Calu3 (cell line): ENCODE data around the gene CNPY2. TPM values are rescaled to one million over a fixed set of nuclear protein-coding genes. Genes with fewer than 3 reads are reported as not detected.

Source experiments
- BruUV-seq: library from RNA; stranded (reverse); fragments of 400-500 nt; replicated peaks from 2 replicates; lab custom pipeline; 2021; lab: Mats Ljungman, UMichigan
- CTCF ChIA-PET: fragments of 300-600 bp; sonication (Branson Sonifier 250); formaldehyde crosslinking; loops from one replicate; lab custom pipeline; 2022; ENCODE audit warnings: antibody characterized with exemption; lab: Charles Lee
- DNase-seq: peaks from one replicate; pipeline ENCODE4 v3.0.0; 2022
- H3K27ac Mint-ChIP-seq: one replicate; pipeline ENCODE4 v1.8.0; 2022; ENCODE audit warnings: mixed read lengths; ENCODE audit not compliant: unreplicated experiment
- H3K27me3 Mint-ChIP-seq: one replicate; pipeline ENCODE4 v1.8.0; 2022; ENCODE audit warnings: mixed read lengths; ENCODE audit not compliant: unreplicated experiment
- H3K36me3 Mint-ChIP-seq: one replicate; pipeline ENCODE4 v1.8.0; 2022; ENCODE audit warnings: mild to moderate bottlenecking, moderate library complexity, mixed read lengths; ENCODE audit not compliant: insufficient read depth, unreplicated experiment
- H3K4me1 Mint-ChIP-seq: one replicate; pipeline ENCODE4 v1.8.0; 2022; ENCODE audit warnings: mild to moderate bottlenecking, low read depth, mixed read lengths; ENCODE audit not compliant: unreplicated experiment
- H3K4me3 Mint-ChIP-seq: one replicate; pipeline ENCODE4 v1.8.0; 2022; ENCODE audit warnings: mild to moderate bottlenecking, low read depth, moderate library complexity, mixed read lengths; ENCODE audit not compliant: unreplicated experiment
- H3K9me3 Mint-ChIP-seq: one replicate; pipeline ENCODE4 v1.8.0; 2022; ENCODE audit warnings: low read depth, mixed read lengths; ENCODE audit not compliant: unreplicated experiment
- intact Hi-C: fragments of 100-400 bp; cut with micrococcal nuclease; formaldehyde crosslinking; loops from one replicate; pipeline ENCODE4 v1.10.0; 2022; ENCODE audit not compliant: unreplicated experiment
- total RNA-seq: library from RNA; stranded (reverse); gene quantifications from 2 replicates; pipeline ENCODE4 v1.2.3, GENCODE V29; 2022
- TF ChIP-seq, protein P1 (sequence below): fragments of 200-600 bp; IDR thresholded peaks from one replicate; pipeline ENCODE4 v1.8.0; 2022; ENCODE audit warnings: antibody characterized with exemption; ENCODE audit not compliant: unreplicated experiment

Gene CNPY2
- total RNA-seq, 1 experiment from 2014 or later = 228 TPM

DNA sequence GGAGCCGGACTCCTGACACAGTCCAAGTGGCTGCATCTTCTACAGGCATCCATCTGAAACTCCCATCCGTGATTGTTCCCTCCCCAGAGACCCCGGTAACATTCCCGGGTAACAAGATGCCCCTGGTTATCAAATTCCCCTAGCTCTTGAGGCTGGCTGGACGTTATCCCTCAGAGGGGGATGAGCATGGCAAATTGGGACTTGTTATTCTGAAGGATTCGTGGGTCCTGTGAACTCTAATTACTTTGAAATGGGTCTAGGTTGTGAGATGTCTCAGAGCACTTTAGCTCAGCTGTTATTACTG, 18.7 kb upstream of the CNPY2 start:
- no peak for DNase-seq
- TF ChIP-seq, protein P1, sequence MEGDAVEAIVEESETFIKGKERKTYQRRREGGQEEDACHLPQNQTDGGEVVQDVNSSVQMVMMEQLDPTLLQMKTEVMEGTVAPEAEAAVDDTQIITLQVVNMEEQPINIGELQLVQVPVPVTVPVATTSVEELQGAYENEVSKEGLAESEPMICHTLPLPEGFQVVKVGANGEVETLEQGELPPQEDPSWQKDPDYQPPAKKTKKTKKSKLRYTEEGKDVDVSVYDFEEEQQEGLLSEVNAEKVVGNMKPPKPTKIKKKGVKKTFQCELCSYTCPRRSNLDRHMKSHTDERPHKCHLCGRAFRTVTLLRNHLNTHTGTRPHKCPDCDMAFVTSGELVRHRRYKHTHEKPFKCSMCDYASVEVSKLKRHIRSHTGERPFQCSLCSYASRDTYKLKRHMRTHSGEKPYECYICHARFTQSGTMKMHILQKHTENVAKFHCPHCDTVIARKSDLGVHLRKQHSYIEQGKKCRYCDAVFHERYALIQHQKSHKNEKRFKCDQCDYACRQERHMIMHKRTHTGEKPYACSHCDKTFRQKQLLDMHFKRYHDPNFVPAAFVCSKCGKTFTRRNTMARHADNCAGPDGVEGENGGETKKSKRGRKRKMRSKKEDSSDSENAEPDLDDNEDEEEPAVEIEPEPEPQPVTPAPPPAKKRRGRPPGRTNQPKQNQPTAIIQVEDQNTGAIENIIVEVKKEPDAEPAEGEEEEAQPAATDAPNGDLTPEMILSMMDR = no peak
- Mint-ChIP-seq H3K36me3 (peaks cover 26% of the 10 kb centered on the region), H3K27ac (peak overlapping the region; percentile 99), H3K9me3 (no peaks in the 10 kb centered on the region), H3K27me3 (no peaks in the 10 kb centered on the region), H3K4me3 (peak overlapping the region; percentile 79), H3K4me1 (peaks cover 32% of the 10 kb centered on the region)
- TSS peak; percentile 99 for BruUV-seq
- CTCF ChIA-PET = interaction anchor here (1.5 kb wide), 1 partner anchor 115 kb away, joined by 5 read pairs; the partner anchor contains the start of gene TIMELESS
- intact Hi-C loops = loop anchor here (1.0 kb wide), 1 partner anchor 34 kb away; the partner anchor contains the start of gene CS

DNA sequence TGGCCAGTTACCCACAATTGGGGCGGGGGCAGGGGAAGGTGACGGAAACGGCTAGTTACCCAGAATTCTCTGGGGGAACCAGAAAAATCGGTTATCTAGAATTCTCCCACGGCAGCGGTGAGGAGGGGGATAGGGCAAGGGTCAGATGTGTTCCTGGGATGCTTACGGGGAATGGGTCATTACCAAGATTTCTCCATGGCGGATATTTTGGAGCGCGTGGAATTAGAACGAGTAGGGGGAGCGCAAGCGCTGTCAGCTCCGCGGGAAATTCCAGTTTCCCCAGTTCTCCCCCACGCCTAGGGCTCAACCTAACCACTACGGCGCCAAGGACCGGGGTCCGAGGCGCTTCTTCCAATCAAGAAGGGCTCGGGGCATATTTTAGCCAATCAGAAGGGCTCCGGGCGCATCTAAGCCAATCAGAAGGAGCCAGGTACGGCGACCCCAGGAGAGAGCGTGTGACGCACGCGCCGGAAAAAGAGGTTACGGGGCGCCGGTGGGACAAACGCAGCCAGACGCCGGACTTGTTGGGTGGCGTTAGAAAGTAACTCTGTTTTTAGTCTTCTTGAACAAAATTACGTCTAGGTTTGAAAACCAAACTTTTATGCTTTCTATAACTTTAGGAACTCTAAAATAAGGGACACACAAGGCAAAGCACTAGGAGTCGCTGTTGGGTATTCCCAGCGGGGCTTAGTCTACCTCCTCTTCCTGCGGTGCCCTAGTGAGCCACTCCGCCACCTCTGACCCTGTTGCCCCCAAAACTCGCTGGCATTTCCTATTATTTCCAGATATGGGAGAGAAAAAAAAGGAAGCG, 18.1 kb upstream of the CNPY2 start, which contains the start of gene PAN2:
Gene PAN2, minus strand, starts transcription at position 322 of the 811 bp plus-strand sequence. CDS start 906 bp downstream, outside the sequence.
- Mint-ChIP-seq H3K9me3 (no peaks in the 10 kb centered on the region), H3K27me3 (no peaks in the 10 kb centered on the region), H3K27ac (peak within 1 kb of the TSS; percentile 99), H3K4me3 (peak within 1 kb of the TSS; percentile 79), H3K4me1 (peaks cover 27% of the 10 kb centered on the region), H3K36me3 (peaks cover 26% of the 10 kb centered on the region)
- CTCF ChIA-PET = interaction anchor here (1.1 to 3.1 kb wide), 4 partner anchors 18 to 130 kb away, joined by 3 to 15 read pairs (median 4); partner anchors contain the start of genes CNPY2, STAT2 and TIMELESS
- TF ChIP-seq, protein P1 = peak; percentile 58
- peak; percentile 96 for DNase-seq
- no TSS peak for BruUV-seq
- intact Hi-C loops = loop anchor here (1.0 kb wide), 2 partner anchors 18 to 34 kb away; partner anchors contain the start of gene CS

DNA sequence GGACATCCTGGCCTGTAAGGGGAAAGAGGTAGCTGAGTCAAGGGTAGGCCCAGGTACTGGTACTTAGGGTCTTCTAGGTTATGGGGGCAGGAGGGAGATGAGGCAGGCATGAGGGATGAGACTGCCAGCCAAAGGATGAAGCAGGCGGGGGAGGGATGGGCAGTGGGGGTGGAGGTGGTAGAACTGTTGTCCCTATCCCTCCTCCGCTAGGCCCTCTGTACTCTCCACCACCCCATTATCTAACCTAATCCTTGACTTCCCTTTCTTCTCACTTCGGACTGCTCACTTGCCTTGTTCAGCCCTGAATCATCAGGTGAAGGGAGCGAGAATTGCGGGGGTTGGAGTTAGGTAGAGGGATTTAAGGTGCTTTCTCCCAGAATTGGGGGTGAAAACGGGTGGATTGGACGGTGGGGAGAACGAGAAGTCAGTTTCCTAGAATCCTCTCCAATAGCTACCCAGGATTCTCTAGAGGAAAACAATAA, 17.4 kb upstream of the CNPY2 start:
- Mint-ChIP-seq H3K36me3 (peaks cover 22% of the 10 kb centered on the region), H3K27me3 (no peaks in the 10 kb centered on the region), H3K9me3 (no peaks in the 10 kb centered on the region), H3K27ac (peak overlapping the region; percentile 99), H3K4me3 (peak overlapping the region; percentile 79), H3K4me1 (peaks cover 21% of the 10 kb centered on the region)
- TSS peak; percentile 63 for BruUV-seq
- no peak for DNase-seq
- CTCF ChIA-PET = interaction anchor here (1.1 to 3.1 kb wide), 4 partner anchors 17 to 131 kb away, joined by 3 to 15 read pairs (median 4); partner anchors contain the start of genes CNPY2, STAT2 and TIMELESS
- TF ChIP-seq, protein P1 = no peak
- intact Hi-C loops = loop anchor here (1.0 kb wide), 1 partner anchor 17 kb away; no protein-coding TSS in a partner anchor

DNA sequence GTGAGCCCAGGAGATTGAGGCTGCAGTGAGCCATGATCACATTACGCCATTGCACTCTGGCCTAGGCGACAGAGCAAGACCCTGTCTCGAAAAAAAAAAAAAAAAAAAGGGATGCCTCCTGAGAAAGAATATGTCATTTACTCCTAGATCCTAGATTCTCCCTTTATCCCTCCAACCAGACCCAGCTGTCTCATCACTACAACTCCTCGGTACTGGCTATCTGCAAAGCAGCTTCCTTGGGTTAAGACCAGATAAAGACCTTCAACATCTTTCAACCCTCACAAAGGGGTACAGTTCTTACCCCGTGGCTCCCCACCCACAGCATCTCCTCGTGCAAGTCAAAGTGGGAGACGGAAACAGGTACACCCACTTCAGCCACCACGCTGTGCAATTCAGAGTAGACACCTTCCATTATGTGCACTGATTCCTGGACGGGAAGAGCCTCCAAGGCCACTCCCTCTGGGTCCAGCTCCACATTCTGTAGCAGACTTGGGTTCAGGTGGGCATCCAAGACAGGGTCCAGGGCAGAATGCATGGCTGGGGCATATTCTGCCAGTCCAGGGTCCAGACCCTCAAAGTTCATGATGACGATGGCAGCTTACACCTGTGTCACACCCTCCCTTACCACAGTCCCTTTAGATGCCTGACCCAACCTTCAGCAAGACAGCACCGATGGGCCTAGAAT, 16.9 kb upstream of the CNPY2 start:
- no peak for DNase-seq
- no peaks in the 10 kb centered on the region for H3K9me3 Mint-ChIP-seq
- TF ChIP-seq, protein P1 = no peak
- H3K27ac Mint-ChIP-seq = peak overlapping the region; percentile 99
- H3K36me3 Mint-ChIP-seq = peaks cover 22% of the 10 kb centered on the region
- H3K27me3 Mint-ChIP-seq = no peaks in the 10 kb centered on the region
- H3K4me3 Mint-ChIP-seq = peak overlapping the region; percentile 79
- CTCF ChIA-PET = interaction anchor here (1.1 to 3.1 kb wide), 3 partner anchors 17 to 132 kb away, joined by 3 to 15 read pairs (median 4); partner anchors contain the start of genes CNPY2 and STAT2
- BruUV-seq = no TSS peak
- H3K4me1 Mint-ChIP-seq = peaks cover 16% of the 10 kb centered on the region
- intact Hi-C loops = loop anchor here (1.0 kb wide), 1 partner anchor 16 kb away; no protein-coding TSS in a partner anchor
